Keratinocyte (primary cell): ENCODE data around the gene SMG1. TPM values are rescaled to one million over a fixed set of nuclear protein-coding genes. Genes with fewer than 3 reads are reported as not detected.
"Not testable (repeated sequence)": the region's sequence is repeated elsewhere in the genome, so short reads cannot be mapped to it uniquely, and the experiment has no call there.

Experiments
- DNase-seq: peaks from one replicate; pipeline ENCODE4 v3.0.0-alpha.2; 2011; ENCODE audit warnings: low read depth, missing footprints, low spot score
- FAIRE-seq: peaks from 2 replicates; lab custom pipeline; 2011; peaks lifted over from hg19 to GRCh38; lab: Jason Lieb, UNC
- H2AFZ ChIP-seq: 2 replicates; pipeline ENCODE4 v1.6.0; 2012; ENCODE audit warnings: low read length, control low read depth, inconsistent platforms; ENCODE audit not compliant: control insufficient read depth
- H3K27ac ChIP-seq: 2 replicates; pipeline ENCODE4 v1.5.1; 2011; ENCODE audit warnings: low read length; ENCODE audit not compliant: control insufficient read depth, insufficient read depth
- H3K27me3 ChIP-seq: 3 replicates; pipeline ENCODE4 v1.6.0; 2011; ENCODE audit warnings: low read length; ENCODE audit not compliant: control insufficient read depth, insufficient read depth; ENCODE audit errors: extremely low read depth
- H3K36me3 ChIP-seq, 2 experiments: 2 replicates in 1 of 2; 3 replicates in 1 of 2; pipeline ENCODE4 v1.5.1; 2011; ENCODE audit warnings: low read length in 2 of 2, mild to moderate bottlenecking in 1 of 2; ENCODE audit not compliant: control insufficient read depth in 2 of 2, insufficient read depth in 2 of 2; ENCODE audit errors: extremely low read depth in 1 of 2
- H3K4me1 ChIP-seq: 3 replicates; pipeline ENCODE4 v1.5.1; 2011; ENCODE audit warnings: low read length; ENCODE audit not compliant: control insufficient read depth, insufficient read depth; ENCODE audit errors: extremely low read depth
- H3K4me2 ChIP-seq: 3 replicates; pipeline ENCODE4 v1.6.0; 2011; ENCODE audit warnings: low read depth, low read length; ENCODE audit not compliant: control insufficient read depth, insufficient read depth; ENCODE audit errors: extremely low read depth
- H3K4me3 ChIP-seq, 3 experiments: fragments of 200-600 bp in 1 of 3; sonication (generic) in 1 of 3; 2 replicates in 2 of 3; 3 replicates in 1 of 3; pipeline ENCODE4 v1.5.1; 2011 to 2016; ENCODE audit warnings: low read length in 3 of 3, mild to moderate bottlenecking in 3 of 3, control low read depth in 2 of 3, inconsistent platforms in 1 of 3, low read depth in 1 of 3, mixed read lengths in 1 of 3, mixed run types in 1 of 3, moderate library complexity in 1 of 3; ENCODE audit not compliant: control insufficient read depth in 2 of 3, insufficient read depth in 2 of 3; ENCODE audit errors: extremely low read depth in 1 of 3
- H3K79me2 ChIP-seq: 2 replicates; pipeline ENCODE4 v1.6.0; 2012; ENCODE audit warnings: low read length; ENCODE audit not compliant: control insufficient read depth, insufficient read depth
- H3K9ac ChIP-seq: 3 replicates; pipeline ENCODE4 v1.6.0; 2011; ENCODE audit warnings: low read length; ENCODE audit not compliant: control insufficient read depth, insufficient read depth; ENCODE audit errors: extremely low read depth
- H3K9me1 ChIP-seq: 3 replicates; pipeline ENCODE4 v1.6.0; 2011; ENCODE audit warnings: low read length; ENCODE audit not compliant: control insufficient read depth, insufficient read depth; ENCODE audit errors: extremely low read depth
- H3K9me3 ChIP-seq: 2 replicates; pipeline ENCODE4 v1.5.1; 2012; ENCODE audit warnings: low read depth, low read length; ENCODE audit not compliant: control insufficient read depth
- H4K20me1 ChIP-seq: 3 replicates; pipeline ENCODE4 v1.6.0; 2011; ENCODE audit warnings: low read length; ENCODE audit not compliant: control insufficient read depth, insufficient read depth; ENCODE audit errors: extremely low read depth
- dilution Hi-C: fragments of 300-500 bp; cut with MboI; formaldehyde crosslinking; loops from one replicate; pipeline ENCODE4 v1.7.0; 2020; ENCODE audit warnings: low sequenced_read_pairs; ENCODE audit not compliant: extremely low pct_ligation_motif_present
- polyA plus RNA-seq, 5 experiments: library from polyadenylated mRNA; depleted of rRNA in 3 of 5; stranded (reverse) in 3 of 5; stranded (forward) in 1 of 5; unstranded in 1 of 5; fragments of >200 nt; gene quantifications; 1 replicate in 1 of 5; 2 replicates in 3 of 5; 3 replicates in 1 of 5; pipeline versions ENCODE4 v1.2.1 to v1.2.3, GENCODE V29; 2011 to 2012; ENCODE audit warnings: missing spikeins in 2 of 5, low read depth in 1 of 5, low replicate concordance in 1 of 5

SMG1 gene
- polyA plus RNA-seq, 1 donor (not counting 4 experiments of a cell fraction or from before 2014, with no cell fraction given), result 34.2 TPM

- H3K4me1 ChIP-seq, H2AFZ ChIP-seq, dilution Hi-C loops, H3K4me3 ChIP-seq, H3K27me3 ChIP-seq, H3K9ac ChIP-seq, H3K4me2 ChIP-seq, H3K9me3 ChIP-seq, H3K9me1 ChIP-seq, FAIRE-seq, DNase-seq, H3K27ac ChIP-seq: not testable (repeated sequence)
- peaks cover 18 to 30% of the 10 kb centered on the region in 2 experiments for H3K36me3 ChIP-seq
- H4K20me1 ChIP-seq, result peaks cover 31% of the 10 kb centered on the region
- peaks cover 29% of the 10 kb centered on the region for H3K79me2 ChIP-seq
Measured at GRCh38 chr16:18780460-18781026, 145.7 kb downstream of the SMG1 start.

GRCh38 chr16:18777664-18778063 lies 148.5 kb downstream of the SMG1 start:
- H3K4me1 ChIP-seq, H3K27me3 ChIP-seq, H3K79me2 ChIP-seq, H3K9me1 ChIP-seq, H4K20me1 ChIP-seq, H3K9me3 ChIP-seq, H3K27ac ChIP-seq, H3K9ac ChIP-seq, dilution Hi-C loops, H3K36me3 ChIP-seq, H3K4me2 ChIP-seq, H2AFZ ChIP-seq, FAIRE-seq, H3K4me3 ChIP-seq, DNase-seq: not testable (repeated sequence)

GRCh38 chr16:18776334-18776733 lies 149.9 kb downstream of the SMG1 start:
- dilution Hi-C loops, H3K9me3 ChIP-seq, FAIRE-seq: not testable (repeated sequence)

GRCh38 chr16:18774651-18775050 lies 151.6 kb downstream of the SMG1 start:
- H3K36me3 ChIP-seq, H3K4me3 ChIP-seq, H3K9me1 ChIP-seq, H3K4me1 ChIP-seq, H3K79me2 ChIP-seq, H3K9ac ChIP-seq, H3K27ac ChIP-seq, H3K4me2 ChIP-seq, H2AFZ ChIP-seq, DNase-seq, FAIRE-seq, H3K9me3 ChIP-seq, dilution Hi-C loops, H4K20me1 ChIP-seq, H3K27me3 ChIP-seq: not testable (repeated sequence)

More at GRCh38 chr16:18776334-18776733, 149.9 kb downstream of the SMG1 start:
- H3K36me3 ChIP-seq, H3K79me2 ChIP-seq, H4K20me1 ChIP-seq, DNase-seq, H3K27me3 ChIP-seq, H2AFZ ChIP-seq, H3K4me3 ChIP-seq, H3K9me1 ChIP-seq, H3K27ac ChIP-seq, H3K4me1 ChIP-seq, H3K4me2 ChIP-seq, H3K9ac ChIP-seq: not testable (repeated sequence)

DNA sequence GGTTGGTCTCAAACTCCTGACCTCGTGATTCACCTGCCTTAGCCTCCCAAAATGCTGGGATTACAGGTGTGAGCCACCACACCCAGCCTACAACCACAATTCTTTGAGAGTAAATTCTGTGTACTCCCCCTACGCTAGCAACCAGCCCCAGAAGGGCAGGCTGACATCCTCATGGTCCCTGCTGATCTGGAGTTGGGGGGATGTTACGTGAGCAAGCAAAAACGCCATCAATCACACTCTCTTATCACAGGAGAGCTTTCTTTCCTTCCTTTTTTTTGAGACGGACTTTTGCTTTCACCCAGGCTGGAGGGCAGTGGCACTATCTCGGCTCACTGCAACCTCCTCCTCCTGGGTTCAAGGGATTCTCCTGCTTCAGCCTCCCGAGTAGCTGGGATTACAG lies 154.0 kb downstream of the SMG1 start:
- not testable (repeated sequence) for H3K79me2 ChIP-seq, FAIRE-seq

More for the DNA sequence above, 154.0 kb downstream of the SMG1 start:
- DNase-seq, dilution Hi-C loops, H3K36me3 ChIP-seq, H3K9me1 ChIP-seq, H3K4me3 ChIP-seq, H2AFZ ChIP-seq, H3K4me2 ChIP-seq, H3K9me3 ChIP-seq, H4K20me1 ChIP-seq, H3K27ac ChIP-seq, H3K27me3 ChIP-seq, H3K4me1 ChIP-seq, H3K9ac ChIP-seq: not testable (repeated sequence)
